CD4-positive, alpha-beta memory T cell (primary cell): Measurements from ENCODE around the gene ZNF521. TPM values are rescaled to one million over a fixed set of nuclear protein-coding genes. Genes with fewer than 3 reads are reported as not detected.

Source experiments
- CTCF ChIA-PET: fragments of 350-600 bp; sonication (Branson Sonifier 250); formaldehyde crosslinking; loops from one replicate; lab custom pipeline; 2021; ENCODE audit warnings: inconsistent platforms; ENCODE audit not compliant: partially characterized antibody; lab: Charles Lee
- POLR2A ChIA-PET: fragments of 350-600 bp; sonication (Branson Sonifier 250); formaldehyde crosslinking; loops from one replicate; lab custom pipeline; 2021; ENCODE audit not compliant: partially characterized antibody; lab: Charles Lee
- DNase-seq, 5 donors: peaks; one replicate each; pipeline versions ENCODE4 v3.0.0 to v3.0.0-alpha.2; 2020 to 2022; ENCODE audit warnings: mixed read lengths in 1 of 5
- H3K27ac ChIP-seq: one replicate; pipeline ENCODE4 v1.7.0; 2013; ENCODE audit warnings: low read depth, low read length
- H3K27me3 ChIP-seq: 2 replicates; pipeline ENCODE4 v1.7.0; 2013; ENCODE audit warnings: mild to moderate bottlenecking, low read length, moderate library complexity; ENCODE audit not compliant: insufficient read depth
- H3K36me3 ChIP-seq: 2 replicates; pipeline ENCODE4 v1.7.0; 2013; ENCODE audit warnings: mild to moderate bottlenecking, low read length, moderate library complexity; ENCODE audit not compliant: insufficient read depth
- H3K4me1 ChIP-seq: 2 replicates; pipeline ENCODE4 v1.7.0; 2013; ENCODE audit warnings: mild to moderate bottlenecking, low read length, moderate library complexity; ENCODE audit not compliant: insufficient read depth
- H3K4me3 ChIP-seq, 2 donors: one replicate each; pipeline ENCODE4 v1.7.0; 2013; ENCODE audit warnings: low read length in 2 of 2, mild to moderate bottlenecking in 1 of 2
- H3K9me3 ChIP-seq, 2 donors: one replicate each; pipeline ENCODE4 v1.7.0; 2013; ENCODE audit warnings: low read length in 2 of 2, control low read depth in 1 of 2; ENCODE audit not compliant: control insufficient read depth in 1 of 2
- H3K27ac Mint-ChIP-seq, 7 donors: one replicate each; pipeline ENCODE4 v1.8.0; 2020 to 2021; ENCODE audit warnings: mixed read lengths in 7 of 7, mild to moderate bottlenecking in 6 of 7, inconsistent platforms in 3 of 7, moderate library complexity in 3 of 7
- H3K27me3 Mint-ChIP-seq, 2 donors: one replicate each; pipeline ENCODE4 v1.8.0; 2020 to 2021; ENCODE audit warnings: mixed read lengths in 2 of 2
- H3K36me3 Mint-ChIP-seq, 2 donors: one replicate each; pipeline ENCODE4 v1.8.0; 2020 to 2021; ENCODE audit warnings: mixed read lengths in 2 of 2, inconsistent platforms in 1 of 2, mild to moderate bottlenecking in 1 of 2
- H3K4me1 Mint-ChIP-seq, 4 donors: one replicate each; pipeline ENCODE4 v1.8.0; 2020 to 2021; ENCODE audit warnings: mixed read lengths in 4 of 4, mild to moderate bottlenecking in 1 of 4
- H3K4me3 Mint-ChIP-seq, 8 donors: one replicate each; pipeline ENCODE4 v1.8.0; 2020 to 2021; ENCODE audit warnings: mixed read lengths in 8 of 8, mild to moderate bottlenecking in 7 of 8, moderate library complexity in 6 of 8, inconsistent platforms in 3 of 8
- H3K9me3 Mint-ChIP-seq, 8 donors: one replicate each; pipeline ENCODE4 v1.8.0; 2020 to 2021; ENCODE audit warnings: mixed read lengths in 8 of 8, mild to moderate bottlenecking in 5 of 8, inconsistent platforms in 3 of 8, moderate library complexity in 1 of 8
- intact Hi-C: fragments of 100-400 bp; cut with micrococcal nuclease; formaldehyde crosslinking; loops from one replicate; pipeline ENCODE4 v1.15.1; 2023
- polyA plus RNA-seq, 2 donors: library from polyadenylated mRNA; unstranded; fragments of 300-500 nt; fragmentation: Illumina TruSeq; gene quantifications; one replicate each; pipeline ENCODE4 v1.2.3, GENCODE V29; 2021
- total RNA-seq, 2 experiments: library from RNA; stranded (reverse); gene quantifications; one replicate each; pipeline ENCODE4 v1.2.3, GENCODE V29; 2021

The ZNF521 gene
- total and polyA plus RNA-seq, 4 experiments from 2014 or later: not detected

- H3K27me3 ChIP-seq: no peaks in the 10 kb centered on the region
- no peak overlapping the region for H3K4me3 Mint-ChIP-seq
- ChIA-PET POLR2A (no interaction called here), CTCF (no interaction called here)
- no peaks in the 10 kb centered on the region for H3K36me3 Mint-ChIP-seq
- intact Hi-C loops: no loop called here
- H3K4me1 ChIP-seq: no peaks in the 10 kb centered on the region
- DNase-seq: no peak
- H3K9me3 Mint-ChIP-seq: no peaks in the 10 kb centered on the region
- no peak overlapping the region for H3K4me3 ChIP-seq
- no peak overlapping the region for H3K27ac Mint-ChIP-seq
- peaks cover 1 to 2% of the 10 kb centered on the region in 2 donors for H3K27me3 Mint-ChIP-seq
- no peaks in the 10 kb centered on the region for H3K4me1 Mint-ChIP-seq
- H3K9me3 ChIP-seq: no peaks in the 10 kb centered on the region
- no peak overlapping the region for H3K27ac ChIP-seq
- no peaks in the 10 kb centered on the region for H3K36me3 ChIP-seq
These were observed 162.4 kb downstream of the ZNF521 start for GRCh38 chr18:25189391-25190185.

- CTCF ChIA-PET: no interaction called here
- Histone ChIP-seq H3K36me3 (no peaks in the 10 kb centered on the region), H3K9me3 (no peaks in the 10 kb centered on the region), H3K27me3 (no peaks in the 10 kb centered on the region), H3K4me1 (no peaks in the 10 kb centered on the region), H3K27ac (no peak overlapping the region), H3K4me3 (no peak overlapping the region)
- no peak overlapping the region for H3K27ac Mint-ChIP-seq
- POLR2A ChIA-PET: no interaction called here
- intact Hi-C loops: no loop called here
- no peaks in the 10 kb centered on the region for H3K4me1 Mint-ChIP-seq
- DNase-seq: no peak
- no peaks in the 10 kb centered on the region for H3K36me3 Mint-ChIP-seq
- H3K4me3 Mint-ChIP-seq: no peak overlapping the region
- H3K9me3 Mint-ChIP-seq: no peaks in the 10 kb centered on the region
- H3K27me3 Mint-ChIP-seq: peaks cover 1 to 3% of the 10 kb centered on the region in 2 donors
These were observed 164.3 kb downstream of the ZNF521 start for GRCh38 chr18:25187521-25188192.

- H3K27me3 ChIP-seq: no peaks in the 10 kb centered on the region
- no peak overlapping the region for H3K4me3 ChIP-seq
- no peaks in the 10 kb centered on the region for H3K4me1 ChIP-seq
- peaks cover 0 to 3% of the 10 kb centered on the region in 2 donors for H3K27me3 Mint-ChIP-seq
- intact Hi-C loops: no loop called here
- CTCF ChIA-PET: no interaction called here
- no peak overlapping the region for H3K27ac Mint-ChIP-seq
- no peaks in the 10 kb centered on the region for H3K36me3 Mint-ChIP-seq
- no peaks in the 10 kb centered on the region for H3K36me3 ChIP-seq
- no peaks in the 10 kb centered on the region for H3K4me1 Mint-ChIP-seq
- no peak overlapping the region for H3K4me3 Mint-ChIP-seq
- H3K9me3 ChIP-seq: no peaks in the 10 kb centered on the region
- H3K9me3 Mint-ChIP-seq: no peaks in the 10 kb centered on the region
- H3K27ac ChIP-seq: no peak overlapping the region
- POLR2A ChIA-PET: no interaction called here
- no peak for DNase-seq
These were observed 165.1 kb downstream of the ZNF521 start for GRCh38 chr18:25186871-25187270.

- no peaks in the 10 kb centered on the region for H3K27me3 ChIP-seq
- Mint-ChIP-seq H3K4me3 (no peak overlapping the region), H3K36me3 (no peaks in the 10 kb centered on the region), H3K4me1 (no peaks in the 10 kb centered on the region), H3K9me3 (peaks cover 0 to 2% (median 0%) of the 10 kb centered on the region in 8 donors), H3K27ac (no peak overlapping the region), H3K27me3 (peaks cover 2 to 3% of the 10 kb centered on the region in 2 donors)
- intact Hi-C loops: no loop called here
- CTCF ChIA-PET: no interaction called here
- H3K9me3 ChIP-seq: no peaks in the 10 kb centered on the region
- H3K4me3 ChIP-seq: no peak overlapping the region
- H3K27ac ChIP-seq: no peak overlapping the region
- no peaks in the 10 kb centered on the region for H3K36me3 ChIP-seq
- no peak for DNase-seq
- POLR2A ChIA-PET: no interaction called here
- no peaks in the 10 kb centered on the region for H3K4me1 ChIP-seq
These were observed 170.0 kb downstream of the ZNF521 start for GRCh38 chr18:25181993-25182392.

GRCh38 chr18:25181581-25181980, 170.4 kb downstream of the ZNF521 start:
- H3K36me3 Mint-ChIP-seq: no peaks in the 10 kb centered on the region
- no peak for DNase-seq
- H3K27me3 ChIP-seq: no peaks in the 10 kb centered on the region
- intact Hi-C loops: no loop called here
- no peaks in the 10 kb centered on the region for H3K36me3 ChIP-seq
- no peaks in the 10 kb centered on the region for H3K4me1 Mint-ChIP-seq
- H3K4me3 Mint-ChIP-seq: no peak overlapping the region
- ChIA-PET POLR2A (no interaction called here), CTCF (no interaction called here)
- no peak overlapping the region for H3K4me3 ChIP-seq
- peaks cover 2 to 3% of the 10 kb centered on the region in 2 donors for H3K27me3 Mint-ChIP-seq
- H3K9me3 ChIP-seq: no peaks in the 10 kb centered on the region
- H3K27ac Mint-ChIP-seq: no peak overlapping the region
- no peaks in the 10 kb centered on the region for H3K4me1 ChIP-seq
- H3K9me3 Mint-ChIP-seq: peaks cover 0 to 2% (median 0%) of the 10 kb centered on the region in 8 donors
- no peak overlapping the region for H3K27ac ChIP-seq

- no peaks in the 10 kb centered on the region for H3K36me3 ChIP-seq
- no peaks in the 10 kb centered on the region for H3K27me3 ChIP-seq
- Mint-ChIP-seq H3K36me3 (no peaks in the 10 kb centered on the region), H3K27ac (no peak overlapping the region), H3K4me3 (no peak overlapping the region), H3K9me3 (peaks cover 0 to 2% (median 0%) of the 10 kb centered on the region in 8 donors), H3K4me1 (no peaks in the 10 kb centered on the region), H3K27me3 (peaks cover 2 to 3% of the 10 kb centered on the region in 2 donors)
- ChIA-PET CTCF (no interaction called here), POLR2A (no interaction called here)
- H3K4me1 ChIP-seq: no peaks in the 10 kb centered on the region
- no peak overlapping the region for H3K4me3 ChIP-seq
- H3K9me3 ChIP-seq: no peaks in the 10 kb centered on the region
- DNase-seq: no peak
- no peak overlapping the region for H3K27ac ChIP-seq
- intact Hi-C loops: no loop called here
These were observed 170.9 kb downstream of the ZNF521 start for GRCh38 chr18:25180973-25181548.

- Histone ChIP-seq H3K36me3 (no peaks in the 10 kb centered on the region), H3K9me3 (no peaks in the 10 kb centered on the region), H3K4me1 (no peaks in the 10 kb centered on the region), H3K4me3 (no peak overlapping the region), H3K27ac (no peak overlapping the region), H3K27me3 (no peaks in the 10 kb centered on the region)
- CTCF ChIA-PET: no interaction called here
- H3K9me3 Mint-ChIP-seq: peaks cover 0 to 2% (median 0%) of the 10 kb centered on the region in 8 donors
- H3K27ac Mint-ChIP-seq: no peak overlapping the region
- H3K4me1 Mint-ChIP-seq: no peaks in the 10 kb centered on the region
- no peak for DNase-seq
- H3K27me3 Mint-ChIP-seq: peaks cover 0 to 3% of the 10 kb centered on the region in 2 donors
- no peak overlapping the region for H3K4me3 Mint-ChIP-seq
- POLR2A ChIA-PET: no interaction called here
- intact Hi-C loops: no loop called here
- H3K36me3 Mint-ChIP-seq: no peaks in the 10 kb centered on the region
These were observed 174.3 kb downstream of the ZNF521 start for GRCh38 chr18:25177631-25178030.
